ENCODE measurements around the gene ZNF451.

Gene ZNF451

DNA sequence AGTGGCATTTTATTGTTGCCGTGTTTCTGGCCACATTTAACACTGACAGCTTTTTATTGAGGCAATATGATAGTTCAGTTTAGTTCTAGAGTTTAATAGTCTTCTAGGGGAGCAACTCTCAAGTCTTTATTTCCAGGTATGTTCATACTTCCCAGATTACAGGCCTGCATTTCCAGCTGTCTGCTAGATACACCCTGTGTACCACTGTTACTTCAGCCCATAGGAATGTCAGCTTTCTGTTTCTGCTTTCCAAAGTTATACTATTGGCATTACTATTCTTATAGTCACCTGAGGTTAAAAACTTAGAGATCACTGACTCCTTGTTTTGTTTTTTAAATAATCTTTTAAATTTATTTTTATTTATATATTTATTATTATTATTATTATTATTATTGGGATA lies 7.6 kb downstream of the ZNF451 start:
- no peak for DNase-seq

DNA sequence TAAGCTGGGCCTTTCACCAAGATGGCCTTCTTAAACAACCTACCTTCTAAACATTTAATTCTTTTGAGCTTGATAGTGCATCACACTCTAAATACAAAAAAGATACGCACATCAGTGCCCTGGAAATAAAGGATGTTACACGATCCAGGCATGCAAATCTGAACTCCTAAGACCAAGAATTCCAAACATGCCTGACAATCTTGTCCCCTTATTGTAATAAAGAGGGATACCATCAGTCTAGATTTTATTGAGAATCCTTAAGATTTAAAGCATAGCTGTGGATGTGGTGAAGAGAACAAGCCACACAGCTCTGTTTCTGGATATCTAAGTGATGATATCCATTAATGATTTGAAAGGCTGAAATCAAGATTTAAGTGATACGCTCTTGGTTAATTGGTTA lies 13.0 kb downstream of the ZNF451 start:
- no peak for DNase-seq

DNA sequence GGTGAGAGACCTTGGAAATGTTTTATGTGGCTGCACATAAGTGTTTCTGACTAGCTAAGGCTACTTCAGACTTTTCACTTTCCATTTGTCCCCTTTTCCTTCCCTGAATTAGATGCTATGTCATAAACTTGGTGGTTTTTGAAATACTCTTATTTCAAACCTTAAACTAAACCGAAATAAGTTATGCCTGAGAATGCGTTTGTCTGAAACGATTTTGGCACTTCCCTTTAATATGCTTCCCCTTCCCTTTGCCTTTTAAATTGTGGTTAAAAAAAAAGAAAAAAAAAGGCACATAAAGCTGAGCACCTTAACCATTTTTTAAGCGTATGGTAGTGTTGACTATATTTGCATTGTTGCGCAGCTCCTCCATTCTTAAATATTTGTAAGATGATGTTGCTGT lies 14.3 kb downstream of the ZNF451 start:
- no peak for DNase-seq

DNA sequence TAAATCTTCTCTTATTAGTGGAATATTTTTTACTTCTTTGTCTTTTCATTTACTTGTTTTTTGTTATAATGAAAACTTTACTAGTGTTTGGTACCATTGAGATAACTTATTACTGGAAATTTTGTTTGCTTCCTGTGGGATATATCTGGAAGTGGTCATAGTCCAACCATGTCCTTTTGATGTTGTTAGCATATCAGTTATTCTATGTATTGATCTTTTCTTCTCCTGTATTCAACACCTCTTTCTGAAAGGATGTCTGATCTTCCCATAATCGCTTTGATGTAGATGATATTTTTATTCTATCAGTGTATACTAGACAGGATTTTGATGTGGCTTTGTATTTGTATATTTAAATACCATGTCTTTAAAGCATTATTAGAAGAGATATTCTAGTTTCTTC lies 17.0 kb downstream of the ZNF451 start:
- DNase-seq = no peak

DNA sequence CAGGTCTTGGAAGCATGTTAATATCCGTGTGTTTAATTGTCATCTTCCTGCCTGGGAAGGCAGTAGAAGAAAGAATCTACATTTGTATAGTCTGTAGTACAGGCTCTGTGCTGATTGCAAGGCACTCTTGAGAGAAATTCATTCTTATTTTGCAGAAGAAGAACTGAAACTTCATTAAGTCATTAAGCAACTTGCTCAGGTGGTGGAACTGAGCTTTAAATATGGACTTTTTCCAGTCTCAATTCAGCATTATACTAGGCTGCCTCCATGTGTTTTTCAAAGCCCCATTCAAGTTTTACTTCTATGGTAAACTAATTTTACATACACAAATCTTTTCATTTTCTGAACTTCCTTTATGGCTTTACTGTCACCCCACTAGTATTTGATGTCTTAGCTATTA lies 18.7 kb downstream of the ZNF451 start:
- DNase-seq = no peak

DNA sequence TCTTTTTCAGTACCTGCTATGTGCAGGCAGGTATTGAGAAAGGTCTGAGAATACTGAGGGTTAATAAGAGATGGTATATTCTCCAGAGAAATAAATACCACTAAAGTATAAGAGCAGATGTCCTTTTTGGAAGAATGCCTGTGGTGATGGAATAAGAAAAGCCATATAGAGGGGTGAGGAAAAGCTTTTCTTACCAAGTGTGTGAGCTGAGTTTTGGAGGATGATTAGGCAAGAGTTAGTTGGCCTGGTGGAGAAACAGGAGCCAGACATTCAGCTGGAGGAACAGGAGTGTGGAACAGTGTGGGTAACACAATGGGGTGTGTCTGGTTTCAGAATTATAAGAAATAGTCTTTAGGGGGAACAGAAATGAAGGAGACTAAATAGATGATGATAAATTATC lies 19.9 kb downstream of the ZNF451 start:
- DNase-seq = no peak

DNA sequence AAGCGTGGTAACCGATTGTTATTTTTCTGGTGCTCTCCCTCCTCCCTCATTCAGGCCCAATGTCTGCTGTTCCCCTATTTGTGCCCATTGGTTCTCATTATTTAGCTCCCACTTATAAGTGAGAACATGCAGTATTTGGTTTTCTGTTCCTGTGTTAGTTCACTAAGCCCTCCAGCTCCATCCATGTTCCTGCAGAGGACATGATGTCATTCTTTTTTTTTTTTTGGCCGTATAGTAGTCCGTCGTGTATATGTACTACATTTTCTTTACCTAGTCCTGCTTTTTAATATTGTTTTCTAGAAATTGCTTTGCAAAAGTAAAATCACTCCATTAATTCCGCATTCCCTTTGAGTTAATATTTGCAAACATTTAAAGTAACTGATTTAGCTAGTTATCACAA lies 23.1 kb downstream of the ZNF451 start:
- no peak for DNase-seq

DNA sequence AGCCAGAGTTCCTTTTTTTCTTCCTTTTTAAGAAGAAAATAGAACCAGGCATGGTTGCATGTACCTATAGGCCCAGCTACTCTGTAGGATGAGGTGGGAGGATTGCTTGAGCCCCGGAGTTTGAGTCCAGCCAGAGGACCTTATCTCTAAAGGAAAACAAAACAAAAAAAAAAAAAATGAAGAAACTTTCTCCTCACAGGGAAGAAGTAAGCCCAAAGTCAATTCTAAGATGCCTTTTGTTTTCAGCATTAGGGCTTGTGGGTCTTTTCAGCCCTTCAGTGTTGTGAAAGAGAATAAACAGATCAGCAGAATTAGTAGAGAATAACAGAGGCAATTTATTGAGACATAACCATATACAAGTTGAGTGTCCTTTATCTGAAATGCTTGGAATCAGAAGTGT lies 26.8 kb downstream of the ZNF451 start:
- no peak for DNase-seq

DNA sequence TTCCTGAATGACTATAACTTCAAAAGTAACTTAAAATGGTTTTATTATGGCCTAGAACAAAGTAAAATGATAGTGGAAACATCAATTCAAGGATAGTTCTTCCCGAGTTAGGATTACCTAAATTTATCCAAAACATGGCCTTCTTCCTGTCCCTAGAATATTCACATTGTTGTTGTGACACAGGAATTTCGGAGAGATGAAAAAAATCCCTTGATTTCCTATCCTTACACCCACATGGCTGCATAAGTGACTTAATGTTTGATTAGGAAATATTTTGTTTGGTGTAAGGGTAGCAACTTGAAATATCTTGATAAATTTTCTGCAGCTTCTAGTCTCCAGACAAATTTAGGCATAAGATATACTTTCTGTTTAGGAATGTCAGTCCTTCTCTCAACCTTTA lies 27.8 kb downstream of the ZNF451 start:
- no peak for DNase-seq

DNA sequence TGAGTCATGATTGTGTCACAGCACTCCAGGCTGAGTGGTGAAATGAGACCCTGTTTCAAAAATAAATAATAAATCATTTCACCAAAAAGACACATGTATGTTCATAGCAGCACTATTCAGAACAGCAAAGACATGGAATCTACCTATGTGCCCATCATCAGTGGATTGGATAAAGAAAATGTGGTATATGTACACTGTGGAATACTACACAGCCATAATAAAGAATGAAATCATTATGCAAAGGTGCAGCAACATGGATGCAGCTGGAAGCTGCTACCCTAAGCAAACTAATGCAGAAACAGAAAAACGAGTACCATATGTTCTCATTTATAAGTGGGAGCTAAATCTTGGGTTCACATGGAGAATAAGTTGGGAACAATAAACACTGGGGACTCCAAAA lies 33.1 kb downstream of the ZNF451 start:
- no peak for DNase-seq

DNA sequence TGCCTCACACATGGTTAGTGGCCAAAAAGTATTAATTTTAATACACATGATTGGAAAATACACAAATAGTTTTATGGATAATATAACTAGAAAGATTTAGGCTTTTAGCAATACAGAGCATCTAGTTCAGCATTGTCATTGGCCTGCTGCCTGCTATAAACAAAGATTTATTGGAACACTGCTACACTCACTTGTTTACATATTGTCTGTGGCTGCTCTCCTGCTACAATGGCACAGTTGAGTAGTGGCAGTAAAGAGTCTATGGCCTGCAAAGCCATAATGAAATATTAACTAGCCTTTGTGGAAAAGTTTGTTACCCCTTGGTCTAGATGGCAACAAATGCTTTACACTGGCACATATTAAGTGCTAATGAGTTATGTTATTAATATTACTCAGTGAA lies 37.8 kb downstream of the ZNF451 start:
- no peak for DNase-seq

DNA sequence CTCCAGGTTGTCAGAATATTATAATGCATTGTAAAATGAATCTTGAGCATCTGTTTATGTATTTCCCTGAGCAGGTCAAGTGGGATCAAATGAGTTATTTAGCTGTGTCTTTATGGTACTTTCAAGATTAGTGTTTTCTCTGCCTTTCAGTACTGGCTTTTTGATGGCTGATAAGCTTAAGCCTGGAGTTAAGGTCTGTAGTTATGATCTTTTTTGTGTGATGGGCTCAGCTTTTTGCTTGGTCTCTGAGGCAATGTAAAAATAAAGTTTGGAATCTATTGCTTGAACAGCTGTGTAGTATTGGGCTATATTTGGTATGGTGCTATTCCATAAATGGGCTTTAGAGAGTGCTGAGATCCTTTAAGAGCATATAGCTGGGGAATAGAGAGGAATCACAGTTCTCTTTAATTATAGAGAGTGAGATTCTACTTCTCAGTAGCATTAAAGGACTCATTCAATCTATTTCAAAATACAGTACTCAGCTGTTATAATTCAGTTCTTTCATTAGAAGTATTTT lies 40.7 kb downstream of the ZNF451 start:
- no peak for DNase-seq

DNA sequence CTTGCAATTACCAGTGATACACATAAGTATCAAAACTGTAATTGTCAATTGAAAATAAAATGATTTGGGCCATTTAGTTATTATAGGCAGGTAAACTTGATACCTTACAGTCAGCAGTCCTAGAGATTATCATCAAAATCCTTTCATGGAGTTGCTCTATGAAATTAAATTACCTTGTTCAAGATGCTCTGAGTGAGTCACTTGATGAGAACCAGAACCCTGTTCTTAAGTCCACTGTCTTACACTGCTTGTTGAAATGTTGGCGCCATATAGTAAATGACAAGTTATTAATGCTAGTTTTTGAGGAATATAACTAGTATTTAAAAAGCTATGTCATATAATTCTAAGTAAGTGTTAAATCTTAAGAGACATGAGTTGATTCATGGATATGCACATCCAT lies 45.0 kb downstream of the ZNF451 start:
- no peak for DNase-seq

DNA sequence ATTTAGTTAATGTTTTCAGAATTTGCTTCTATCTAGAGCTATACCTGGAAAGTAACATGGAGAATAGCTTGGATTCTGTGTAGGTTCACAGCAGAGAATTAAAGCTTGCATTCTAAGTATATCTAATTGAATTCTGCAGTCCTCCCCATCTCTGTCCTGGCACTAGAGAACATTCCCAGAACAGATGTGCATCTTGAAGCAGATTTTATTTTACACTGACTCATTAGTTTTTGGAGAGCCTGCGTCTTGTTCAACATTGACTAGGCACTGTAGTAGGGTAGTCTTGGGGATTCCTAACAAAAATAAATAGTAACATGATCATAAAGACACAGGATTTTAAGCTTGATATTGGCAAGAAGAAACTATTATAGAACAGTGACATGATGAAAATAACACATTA lies 45.9 kb downstream of the ZNF451 start:
- no peak for DNase-seq

DNA sequence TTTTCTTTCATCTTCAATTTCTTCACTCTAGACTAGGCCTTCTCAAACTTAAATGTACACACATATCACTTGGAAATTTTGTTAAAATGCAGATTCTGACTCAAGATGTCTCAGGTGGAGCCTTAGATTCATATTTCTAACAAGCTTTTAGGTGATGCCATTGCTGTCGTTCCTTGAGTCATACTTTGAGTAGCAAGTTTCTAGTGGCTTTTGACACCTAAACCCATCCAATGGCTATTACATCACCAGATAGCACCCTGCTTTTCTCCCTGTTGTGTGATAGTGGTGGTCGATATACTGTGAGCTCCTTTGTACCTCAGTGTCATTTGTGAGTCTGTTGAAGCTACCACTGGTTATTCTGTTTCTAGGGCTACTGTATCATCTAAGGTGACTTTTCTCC lies 47.4 kb downstream of the ZNF451 start:
- DNase-seq = no peak

DNA sequence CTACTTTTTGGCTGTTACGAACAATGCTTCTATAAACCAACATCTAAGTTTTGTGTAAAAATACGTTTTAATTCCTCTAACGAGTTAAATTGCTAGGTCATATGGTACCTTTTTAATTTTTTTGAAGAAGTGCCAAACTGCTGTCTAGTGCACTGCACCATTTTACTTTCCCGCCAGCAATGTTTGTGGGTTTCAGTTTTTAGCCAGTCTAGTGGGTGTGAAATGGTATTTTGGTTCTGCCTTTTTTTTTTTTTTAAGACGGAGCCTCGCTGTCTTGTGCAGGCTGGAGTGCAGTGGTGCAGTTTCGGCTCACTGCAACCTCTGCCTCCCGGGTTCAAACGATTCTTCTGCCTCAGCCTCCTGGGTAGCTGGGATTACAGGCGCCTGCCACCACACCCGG lies 48.0 kb downstream of the ZNF451 start:
- DNase-seq = no peak

DNA sequence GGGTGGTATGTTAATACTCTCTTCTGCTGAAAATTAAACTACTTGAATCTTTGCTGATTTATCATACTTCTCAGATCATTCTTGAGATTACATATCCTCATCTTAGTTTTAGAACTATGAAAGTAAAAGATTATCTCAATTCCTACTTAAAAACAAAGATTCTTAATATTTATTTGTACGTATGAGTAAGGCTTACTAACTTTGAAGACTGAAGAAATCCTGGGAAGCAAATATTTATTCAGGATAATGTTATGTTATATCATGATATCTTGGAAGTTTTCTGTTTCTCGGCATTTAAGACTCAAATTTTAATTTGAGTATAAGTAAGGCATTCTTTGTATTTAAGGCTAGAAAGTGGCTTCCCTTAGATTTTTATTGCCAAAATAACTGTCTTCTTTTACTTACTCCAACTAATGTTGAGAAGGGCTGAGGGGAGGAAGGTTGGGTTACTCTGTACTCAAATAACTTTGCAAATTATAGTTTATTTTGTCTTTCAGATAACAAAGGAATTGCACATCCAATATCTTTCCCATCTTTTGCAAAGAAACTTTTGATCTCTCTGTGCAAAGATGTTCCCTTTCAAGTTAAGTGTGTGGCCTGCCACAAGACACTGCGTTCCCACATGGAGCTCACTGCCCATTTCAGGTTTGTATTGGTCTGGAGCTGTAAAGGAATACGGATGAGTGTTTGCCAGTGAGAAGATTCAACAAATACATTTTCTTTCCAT lies 51.6 kb downstream of the ZNF451 start:
- DNase-seq = no peak

DNA sequence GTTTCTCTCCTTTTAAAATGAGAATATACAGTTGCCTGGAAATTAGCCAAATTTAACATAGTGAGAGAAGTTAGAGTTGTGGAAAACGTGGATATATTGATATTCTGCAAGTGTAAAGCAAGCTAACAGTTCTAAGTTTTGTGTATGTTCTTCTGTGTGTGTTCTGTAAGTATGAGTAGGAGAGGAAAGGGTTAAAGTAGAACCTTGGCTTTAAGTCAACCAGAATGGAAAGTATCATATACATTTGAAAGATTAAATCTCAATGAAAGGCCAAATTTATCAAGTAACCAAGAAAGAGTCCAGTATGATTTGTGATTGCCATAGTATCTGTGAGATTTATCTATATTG lies 52.2 kb downstream of the ZNF451 start:
- no peak for DNase-seq

DNA sequence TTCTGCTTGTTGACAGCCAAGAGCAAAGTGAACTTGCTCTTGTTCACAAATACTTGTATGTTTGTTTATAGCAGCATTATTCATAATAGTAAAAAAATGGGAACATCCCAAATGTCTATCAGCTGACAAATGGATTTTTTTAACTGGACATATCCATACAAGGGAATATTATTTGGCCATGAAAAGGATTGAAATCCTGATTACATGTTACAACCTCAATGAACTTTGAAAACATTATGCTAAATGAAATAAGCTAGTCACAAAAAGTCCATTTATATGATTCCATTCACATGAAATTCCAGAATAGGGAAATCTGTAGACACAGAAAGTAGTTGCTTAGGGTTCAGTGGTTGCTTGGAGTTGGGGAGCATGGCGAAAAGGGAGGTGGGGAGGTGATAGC lies 53.7 kb downstream of the ZNF451 start:
- no peak for DNase-seq

DNA sequence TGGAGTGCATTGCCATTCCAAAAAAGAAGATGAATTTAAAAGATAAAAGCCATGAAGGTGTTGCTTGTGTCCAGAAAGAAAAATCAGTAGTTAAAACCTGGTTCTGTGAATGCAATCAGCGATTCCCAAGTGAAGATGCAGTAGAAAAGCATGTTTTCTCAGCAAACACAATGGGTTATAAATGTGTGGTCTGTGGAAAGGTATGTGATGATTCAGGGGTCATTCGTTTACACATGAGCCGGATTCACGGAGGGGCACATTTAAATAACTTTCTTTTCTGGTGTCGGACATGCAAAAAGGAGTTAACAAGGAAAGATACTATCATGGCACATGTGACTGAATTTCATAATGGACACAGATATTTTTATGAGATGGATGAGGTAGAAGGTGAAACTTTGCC lies 57.4 kb downstream of the ZNF451 start:
- no peak for DNase-seq

DNA sequence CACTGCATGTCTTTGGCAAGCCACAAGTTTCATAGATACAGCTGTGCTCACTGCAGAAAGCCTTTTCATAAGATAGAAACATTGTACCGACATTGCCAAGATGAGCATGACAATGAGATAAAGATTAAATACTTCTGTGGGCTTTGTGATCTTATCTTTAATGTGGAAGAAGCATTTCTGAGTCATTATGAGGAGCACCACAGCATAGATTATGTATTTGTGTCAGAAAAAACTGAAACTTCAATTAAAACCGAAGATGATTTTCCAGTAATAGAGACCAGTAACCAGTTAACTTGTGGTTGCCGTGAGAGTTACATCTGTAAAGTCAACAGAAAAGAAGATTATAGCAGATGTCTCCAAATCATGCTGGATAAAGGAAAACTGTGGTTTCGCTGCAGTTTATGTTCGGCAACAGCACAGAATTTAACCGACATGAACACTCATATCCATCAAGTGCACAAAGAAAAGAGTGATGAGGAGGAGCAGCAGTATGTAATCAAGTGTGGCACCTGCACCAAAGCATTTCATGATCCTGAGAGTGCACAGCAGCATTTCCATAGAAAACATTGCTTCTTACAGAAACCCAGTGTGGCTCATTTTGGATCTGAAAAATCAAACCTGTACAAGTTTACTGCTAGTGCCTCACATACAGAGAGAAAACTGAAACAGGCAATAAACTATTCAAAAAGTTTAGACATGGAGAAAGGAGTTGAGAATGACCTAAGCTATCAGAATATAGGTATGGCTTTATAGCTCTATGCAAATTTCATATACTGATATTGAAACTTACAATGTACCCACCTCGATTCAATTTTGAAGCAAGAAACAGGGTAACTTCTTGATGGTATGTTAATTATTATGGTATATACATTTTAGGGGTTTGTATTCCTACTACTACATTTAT lies 58.2 kb downstream of the ZNF451 start:
- DNase-seq = no peak

DNA sequence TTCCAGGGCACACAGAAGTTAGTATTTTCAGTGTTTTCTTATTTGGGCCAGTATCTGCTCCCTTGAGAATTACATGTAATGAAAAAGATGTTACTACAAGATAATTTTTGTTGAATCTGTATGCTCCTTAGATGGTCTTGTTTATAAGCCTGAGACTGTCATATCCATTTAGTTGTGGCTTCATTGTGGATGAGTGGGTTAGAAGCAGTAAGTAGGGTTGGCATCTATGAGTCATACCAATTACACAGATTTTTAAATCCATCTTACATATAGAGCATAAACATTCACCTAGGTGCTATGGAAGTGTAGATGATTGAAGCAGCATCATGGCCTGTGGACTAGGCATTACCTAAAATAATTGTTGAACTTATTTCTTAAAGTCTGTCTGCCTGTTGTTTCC lies 68.7 kb downstream of the ZNF451 start:
- DNase-seq = no peak

DNA sequence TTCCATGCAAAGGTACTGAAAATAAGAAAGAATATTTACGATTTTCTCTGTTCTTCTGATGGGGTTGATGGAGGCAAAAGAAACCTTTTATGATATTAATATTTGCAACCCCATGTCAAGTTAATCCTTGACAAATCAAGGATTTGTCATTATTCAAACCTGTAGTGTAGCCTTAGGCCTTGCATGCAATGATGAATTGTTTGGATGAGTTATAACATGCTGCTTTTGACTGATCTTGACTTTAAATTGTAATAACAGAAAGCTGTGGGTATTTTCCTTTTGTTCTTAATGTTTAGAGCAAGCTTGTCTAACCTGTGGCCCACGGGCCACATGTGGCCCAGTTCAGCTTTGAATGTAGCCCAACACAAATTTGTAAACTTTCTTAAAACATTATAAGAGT lies 69.1 kb downstream of the ZNF451 start:
- DNase-seq = no peak

DNA sequence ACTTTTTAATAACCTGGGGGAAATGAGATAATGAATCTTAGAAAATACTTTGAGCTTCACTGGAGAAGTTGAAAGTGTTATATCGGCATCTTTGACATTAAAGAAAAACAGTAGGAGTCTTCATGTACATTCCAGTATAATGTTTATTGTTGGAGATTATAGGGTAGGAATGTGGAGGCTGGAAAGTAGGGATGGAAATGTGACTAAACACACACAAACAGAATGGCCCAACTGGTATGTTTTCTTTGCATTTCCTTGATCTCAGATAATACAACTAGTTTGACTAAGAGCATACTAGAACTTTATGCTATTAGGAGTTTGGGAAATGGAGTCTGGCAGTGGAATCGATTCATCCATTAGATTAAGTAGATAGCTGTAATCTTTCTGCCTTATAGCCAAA lies 72.0 kb downstream of the ZNF451 start:
- no peak for DNase-seq

DNA sequence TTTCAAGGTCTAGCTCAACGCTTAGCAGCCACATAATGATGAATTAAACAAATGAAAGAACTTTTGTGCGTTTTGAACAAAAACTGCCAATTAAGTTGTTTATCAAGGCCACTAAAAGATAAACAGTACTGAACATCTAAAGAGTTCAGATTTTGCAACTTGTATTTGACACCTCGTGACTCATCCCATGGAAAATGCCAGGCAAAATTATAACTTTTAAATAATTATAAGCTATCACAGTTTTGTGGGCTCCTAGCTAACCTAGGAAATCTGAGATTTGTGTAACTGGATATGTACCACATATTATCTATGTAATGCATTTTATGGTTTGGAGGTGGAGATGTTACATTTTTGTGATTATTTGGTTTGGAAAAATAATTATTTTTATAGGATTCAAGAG lies 72.5 kb downstream of the ZNF451 start:
- DNase-seq = no peak
